Kidney (tissue), 14 donors: Measurements from ENCODE around the gene PEX26. TPM values are rescaled to one million over a fixed set of nuclear protein-coding genes. Genes with fewer than 3 reads are reported as not detected.

ENCODE experiments used
- DNase-seq, 5 donors: peaks; one replicate each; pipeline ENCODE4 v3.0.0-alpha.2; 2013 to 2020
- FAIRE-seq: peaks from 2 replicates; lab custom pipeline; 2012; peaks lifted over from hg19 to GRCh38; lab: Jason Lieb, UNC
- H3K27ac ChIP-seq, 2 donors: one replicate each; pipeline ENCODE4 v1.7.0; 2013; ENCODE audit warnings: low read depth in 2 of 2, low read length in 2 of 2, inconsistent platforms in 1 of 2
- H3K27me3 ChIP-seq: one replicate; pipeline ENCODE4 v1.7.1; 2013; ENCODE audit warnings: low read length, inconsistent platforms; ENCODE audit not compliant: control insufficient read depth, insufficient read depth
- H3K36me3 ChIP-seq, 3 donors: one replicate each; pipeline versions ENCODE4 v1.7.0 to v1.7.1; 2013; ENCODE audit warnings: low read length in 3 of 3, control low read depth in 1 of 3, inconsistent platforms in 1 of 3; ENCODE audit not compliant: insufficient read depth in 3 of 3, control insufficient read depth in 2 of 3
- H3K4me1 ChIP-seq, 3 donors: one replicate each; pipeline versions ENCODE4 v1.7.0 to v1.7.1; 2013; ENCODE audit warnings: low read length in 3 of 3, inconsistent platforms in 1 of 3, low read depth in 1 of 3; ENCODE audit not compliant: control insufficient read depth in 2 of 3, insufficient read depth in 2 of 3
- H3K4me3 ChIP-seq, 3 donors: one replicate each; pipeline versions ENCODE4 v1.7.0 to v1.8.1; 2013; ENCODE audit warnings: low read length in 3 of 3, control low read depth in 1 of 3, inconsistent platforms in 1 of 3
- H3K9ac ChIP-seq, 3 donors: one replicate each; pipeline versions ENCODE4 v1.7.0 to v1.7.1; 2013; ENCODE audit warnings: low read length in 3 of 3, control low read depth in 1 of 3, inconsistent platforms in 1 of 3
- H3K9me3 ChIP-seq, 3 donors: one replicate each; pipeline versions ENCODE4 v1.7.0 to v1.7.1; 2013; ENCODE audit warnings: low read length in 3 of 3, control low read depth in 1 of 3, inconsistent platforms in 1 of 3; ENCODE audit not compliant: control insufficient read depth in 2 of 3, insufficient read depth in 1 of 3
- CTCF ChIP-seq: IDR thresholded peaks from 3 replicates; pipeline ENCODE4 v1.5.1; 2012; ENCODE audit warnings: mild to moderate bottlenecking, moderate library complexity, borderline replicate concordance; ENCODE audit not compliant: insufficient read depth; ENCODE audit errors: extremely low read depth
- intact Hi-C: fragments of 100-400 bp; cut with DNase I; formaldehyde crosslinking; loops from one replicate; pipeline ENCODE4 v1.11.1; 2022
- polyA plus RNA-seq: library from polyadenylated mRNA; stranded (reverse); fragments of 350-450 nt; fragmentation: Illumina TruSeq; extraction: RNeasy Lipid Tissue Mini Kit (QIAGEN cat#74804); gene quantifications from one replicate; pipeline ENCODE4 v1.2.3, GENCODE V29; 2014; ENCODE audit warnings: low read depth, low replicate concordance; ENCODE audit not compliant: insufficient read depth
- total RNA-seq: library from RNA; stranded (reverse); fragmentation: NEBNext Ultra II Directional; extraction: Animal tissue kit (Norgen Biotek cat#: 25700); gene quantifications from one replicate; pipeline ENCODE4 v1.2.1, GENCODE V29; 2021
- donor health status: control.
- donor health status: control.
- donor health status: control.
- donor health status: control.
- donor health status: control.
- donor health status: DM: yes; HTN: yes; CAD: no.
- donor health status: Normal renal cell carcinoma (clear cell type).

The PEX26 gene
- total and polyA plus RNA-seq, 2 donors from 2014 or later: 18.1 to 45.2 TPM

GRCh38 chr22:18154821-18155390, 77.1 kb downstream of the PEX26 start:
- intact Hi-C loops: no loop called here
- H3K4me3 ChIP-seq: no peak overlapping the region

More at GRCh38 chr22:18154821-18155390, 77.1 kb downstream of the PEX26 start:
- FAIRE-seq: no peak
- DNase-seq: no peak
- Histone ChIP-seq H3K9me3 (no peaks in the 10 kb centered on the region), H3K27me3 (no peaks in the 10 kb centered on the region), H3K9ac (no peak overlapping the region), H3K27ac (no peak overlapping the region), H3K36me3 (no peaks in the 10 kb centered on the region), H3K4me1 (no peaks in the 10 kb centered on the region)
- no peak for TF ChIP-seq CTCF

Other genes with a start within 250 kb of the PEX26 start
- gene MICAL3, start 53.4 kb upstream of the PEX26 start, total RNA-seq: 99.4 TPM
- 5.0 TPM for gene MICAL3, start 53.4 kb upstream of the PEX26 start, polyA plus RNA-seq
- gene TUBA8, start 32.8 kb downstream of the PEX26 start, total RNA-seq: 1.1 TPM
- 5.9 TPM for gene TUBA8, start 32.8 kb downstream of the PEX26 start, polyA plus RNA-seq
- 4.4 TPM for gene USP18, start 72.2 kb downstream of the PEX26 start, total RNA-seq
- 5.5 TPM for gene USP18, start 72.2 kb downstream of the PEX26 start, polyA plus RNA-seq